ENCODE results near the gene PPP1R12A.

Gene PPP1R12A

GRCh38 chr12:79973801-79974200 is 38.9 kb upstream of the PPP1R12A start:
- TF ChIP-seq ZFX (IDR thresholded peaks at IDR 0.05; ENCODE audit: borderline replicate concordance) (no peak), CTCF (IDR thresholded peaks at IDR 0.05) (no peak)
- no peak overlapping the region for H3K27ac ChIP-seq

GRCh38 chr12:79964100-79964627 is 29.3 kb upstream of the PPP1R12A start:
- no peak for TF ChIP-seq CTCF (IDR thresholded peaks at IDR 0.05)
- no peak overlapping the region for H3K27ac ChIP-seq

GRCh38 chr12:79961411-79961810 is 26.5 kb upstream of the PPP1R12A start:
- no peak overlapping the region for H3K27ac ChIP-seq
- TF ChIP-seq ZFX (IDR thresholded peaks at IDR 0.05; ENCODE audit: borderline replicate concordance), result no peak
- TF ChIP-seq CTCF (IDR thresholded peaks at IDR 0.05), result no peak

GRCh38 chr12:79959484-79959883 is 24.6 kb upstream of the PPP1R12A start:
- no peak for TF ChIP-seq ZFX (IDR thresholded peaks at IDR 0.05; ENCODE audit: borderline replicate concordance)
- TF ChIP-seq CTCF (IDR thresholded peaks at IDR 0.05), result no peak
- no peak overlapping the region for H3K27ac ChIP-seq

GRCh38 chr12:79956896-79957295 is 22.0 kb upstream of the PPP1R12A start:
- no peak overlapping the region for H3K27ac ChIP-seq
- TF ChIP-seq ZFX (IDR thresholded peaks at IDR 0.05; ENCODE audit: borderline replicate concordance) (no peak), CTCF (IDR thresholded peaks at IDR 0.05) (no peak)

- no peak overlapping the region for H3K27ac ChIP-seq
- no peak for TF ChIP-seq CTCF (IDR thresholded peaks at IDR 0.05)
- no peak for TF ChIP-seq ZFX (IDR thresholded peaks at IDR 0.05; ENCODE audit: borderline replicate concordance)
Measured at GRCh38 chr12:79955561-79955960, 20.7 kb upstream of the PPP1R12A start.

- no peak for TF ChIP-seq CTCF (IDR thresholded peaks at IDR 0.05)
- no peak for TF ChIP-seq ZFX (IDR thresholded peaks at IDR 0.05; ENCODE audit: borderline replicate concordance)
- H3K27ac ChIP-seq, result no peak overlapping the region
Measured at GRCh38 chr12:79954037-79954610, 19.2 kb upstream of the PPP1R12A start.
